Stimulated activated CD4-positive, alpha-beta T cell treated with anti-CD3 and anti-CD28 coated beads, Interleukin-1b, Interleukin-23, amount 100 ng/mL, for 1 hour (primary cell): Measurements from ENCODE around the gene RNF207.
A peak's percentile ranks its signal among the peaks of the same experiment; 100 is the strongest.

ENCODE experiments used
- DNase-seq, 2 donors: peaks; one replicate each; pipeline ENCODE4 v3.0.0-alpha.2; 2020; ENCODE audit warnings: low read depth in 2 of 2

The RNF207 gene

DNA sequence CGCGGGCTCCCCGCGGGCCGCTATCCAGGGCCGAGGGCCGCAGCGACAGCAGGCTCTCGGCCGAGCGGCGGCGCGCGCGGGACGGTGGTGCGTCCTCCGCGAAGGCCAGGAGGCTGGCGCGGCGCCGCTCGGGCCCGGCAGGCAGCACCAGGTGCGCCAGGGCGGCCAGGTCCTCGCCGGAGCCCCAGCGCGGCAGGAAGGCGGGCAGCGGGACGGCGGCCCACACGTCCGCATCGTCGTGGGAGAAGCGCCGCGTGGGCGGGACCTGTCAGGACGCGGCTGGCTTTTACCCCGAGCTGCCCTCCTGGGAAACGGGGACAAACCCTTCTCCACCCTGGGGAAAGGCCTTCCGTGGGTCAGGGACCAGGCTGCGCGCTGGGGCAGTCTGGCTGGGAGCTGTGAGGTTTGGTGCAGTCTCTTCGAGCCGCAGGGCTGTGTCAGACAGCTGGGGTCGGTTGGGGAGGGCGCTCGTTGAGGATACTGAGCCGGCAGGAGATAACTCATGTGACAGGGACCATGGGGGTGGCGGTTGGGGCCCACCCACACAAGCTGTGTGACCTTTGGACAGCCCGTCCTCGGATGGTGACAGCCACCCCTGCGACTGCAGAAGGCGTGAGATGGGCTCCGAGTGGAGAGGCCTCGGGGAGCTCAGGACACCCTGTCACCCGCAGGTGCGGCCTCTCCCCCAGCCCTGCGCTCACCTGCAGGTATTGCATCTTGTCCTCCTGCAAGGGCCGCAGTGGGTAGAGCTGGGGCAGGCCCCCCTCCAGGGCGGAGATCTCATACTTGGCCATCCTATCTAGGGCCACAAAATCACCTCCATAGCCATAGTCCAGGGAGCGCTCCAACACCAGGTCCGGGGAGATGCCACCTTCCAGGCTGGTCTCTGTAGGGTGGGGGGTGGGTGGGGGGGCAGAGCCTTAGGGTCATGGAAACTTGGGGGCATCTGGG, 44.1 kb downstream of the RNF207 start:
- DNase-seq: no peak

DNA sequence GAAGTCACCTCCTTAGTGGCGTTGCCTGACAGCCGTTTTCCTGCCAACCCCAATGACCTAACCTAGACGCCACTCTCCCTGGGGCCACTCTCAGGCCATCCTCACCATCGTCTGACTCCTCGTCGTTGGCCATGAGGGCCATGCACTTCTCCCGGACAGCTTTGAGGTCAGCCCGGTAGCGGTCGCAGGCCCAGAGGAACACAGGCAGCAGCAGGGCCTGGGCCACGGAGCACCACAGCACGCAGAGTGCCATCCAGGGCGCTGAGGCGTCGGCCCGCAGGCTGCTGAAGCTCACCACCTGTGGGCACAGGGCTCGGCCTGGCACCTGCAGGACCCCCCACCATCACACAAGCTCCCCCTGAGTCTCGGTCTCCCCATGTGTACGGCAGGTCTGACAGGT, 45.3 kb downstream of the RNF207 start:
- no peak for DNase-seq

- no peak for DNase-seq
These were observed 45.9 kb downstream of the RNF207 start for GRCh38 chr1:6251681-6252373.

DNA sequence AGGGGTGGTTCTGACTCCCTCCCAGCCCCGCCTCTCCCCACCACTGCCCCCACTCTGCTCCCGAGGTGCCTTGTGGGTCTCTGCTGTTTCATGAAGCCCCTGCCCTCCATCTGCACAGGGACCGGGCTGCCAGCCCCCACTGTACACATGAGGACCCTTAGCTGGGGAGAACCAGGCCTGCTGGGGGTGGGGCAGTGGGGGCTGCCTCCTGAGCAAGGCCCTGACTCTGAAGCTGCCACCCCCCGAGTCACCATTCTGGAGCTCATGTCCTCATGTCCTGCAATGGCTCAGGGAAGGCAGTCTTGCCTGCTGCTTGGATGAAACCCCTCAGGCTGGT, 46.4 kb downstream of the RNF207 start:
- DNase-seq: no peak

GRCh38 chr1:6253380-6253779, 47.5 kb downstream of the RNF207 start:
- no peak for DNase-seq

DNA sequence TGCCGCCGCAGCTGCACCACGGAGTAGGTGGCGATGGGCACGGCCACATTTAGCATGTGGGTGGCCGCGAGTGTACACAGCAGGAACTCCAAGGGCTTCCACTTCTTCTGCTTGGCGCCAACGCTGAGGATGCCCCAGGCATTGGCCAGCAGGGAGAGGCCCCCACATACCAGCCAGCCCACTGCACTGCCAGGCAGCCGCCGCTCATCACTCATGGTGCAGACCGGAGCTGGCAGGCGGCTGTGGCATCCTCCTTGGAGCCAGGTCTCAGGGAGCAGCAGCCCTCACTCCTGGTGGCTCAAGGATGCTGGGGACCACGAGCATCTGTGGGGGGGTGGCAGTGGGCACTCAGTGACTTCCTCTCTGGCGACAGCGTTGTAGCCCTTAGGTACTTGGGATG, 48.8 kb downstream of the RNF207 start:
- DNase-seq: no peak

- no peak for DNase-seq
These were observed 50.7 kb downstream of the RNF207 start for GRCh38 chr1:6256645-6257044.

- DNase-seq: no peak
These were observed 51.7 kb downstream of the RNF207 start for GRCh38 chr1:6257541-6258069.

DNA sequence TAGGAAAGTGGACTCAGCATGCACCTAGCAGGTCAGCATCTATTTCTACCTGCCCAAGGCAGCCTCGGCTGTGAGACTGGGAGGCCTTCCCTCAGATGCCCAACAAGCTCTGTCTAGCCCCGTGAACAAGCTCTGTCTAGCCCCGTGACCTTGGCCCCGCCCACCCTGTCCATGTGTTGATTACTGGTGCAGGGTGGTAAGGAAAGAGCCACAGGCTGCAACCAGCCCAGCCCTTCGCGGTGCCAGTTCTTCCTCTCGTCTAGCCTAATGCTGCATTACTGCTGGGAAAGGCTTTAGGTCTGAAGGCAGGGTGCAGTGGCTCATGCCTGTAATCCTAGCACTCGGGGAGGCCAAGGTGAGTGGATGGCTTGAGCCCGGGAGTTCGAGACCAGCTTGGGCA, 52.8 kb downstream of the RNF207 start:
- no peak for DNase-seq

DNA sequence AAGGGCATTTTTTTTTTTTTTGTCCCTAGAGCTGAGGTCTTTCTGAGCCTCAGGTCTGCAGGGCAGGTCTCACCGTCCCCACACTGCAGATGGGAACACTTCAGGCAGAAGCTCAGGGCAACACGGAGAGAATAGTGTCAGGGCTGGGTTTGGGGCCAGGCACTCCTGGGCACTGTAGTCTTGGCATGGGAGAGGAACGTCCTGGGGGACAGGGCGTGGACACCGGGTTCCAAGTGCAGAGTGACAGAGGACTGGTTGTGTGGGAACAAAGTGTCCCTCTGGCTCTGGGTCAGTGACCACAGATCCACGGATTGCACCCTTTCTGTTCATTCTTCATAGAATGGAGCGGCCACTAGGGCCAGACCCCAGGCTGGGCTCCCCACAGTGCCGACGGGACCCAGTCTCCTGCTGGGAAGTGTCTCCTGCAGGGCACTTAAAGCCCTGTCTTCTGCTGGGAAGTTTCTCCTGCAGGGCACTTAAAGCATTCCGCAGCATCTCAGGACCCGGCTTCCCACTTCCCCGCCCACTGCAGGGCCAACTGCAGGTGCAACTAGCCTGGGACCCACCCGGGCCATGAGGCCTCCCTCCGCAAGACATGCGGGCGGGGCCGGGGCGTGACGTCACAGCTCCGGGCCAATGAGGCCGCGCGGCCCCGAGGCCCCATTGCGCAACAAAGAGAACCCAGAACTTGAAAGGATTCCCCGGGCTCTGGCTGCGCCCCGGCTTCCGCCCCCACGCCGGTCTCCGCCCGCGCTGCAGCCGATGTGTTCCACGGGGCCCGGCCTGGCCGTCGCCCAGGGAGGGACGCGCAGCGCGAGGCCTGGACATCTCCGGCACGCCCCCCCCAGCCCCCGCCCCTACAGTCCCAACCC, 53.8 kb downstream of the RNF207 start:
- DNase-seq: peak; percentile 26 to 47

DNA sequence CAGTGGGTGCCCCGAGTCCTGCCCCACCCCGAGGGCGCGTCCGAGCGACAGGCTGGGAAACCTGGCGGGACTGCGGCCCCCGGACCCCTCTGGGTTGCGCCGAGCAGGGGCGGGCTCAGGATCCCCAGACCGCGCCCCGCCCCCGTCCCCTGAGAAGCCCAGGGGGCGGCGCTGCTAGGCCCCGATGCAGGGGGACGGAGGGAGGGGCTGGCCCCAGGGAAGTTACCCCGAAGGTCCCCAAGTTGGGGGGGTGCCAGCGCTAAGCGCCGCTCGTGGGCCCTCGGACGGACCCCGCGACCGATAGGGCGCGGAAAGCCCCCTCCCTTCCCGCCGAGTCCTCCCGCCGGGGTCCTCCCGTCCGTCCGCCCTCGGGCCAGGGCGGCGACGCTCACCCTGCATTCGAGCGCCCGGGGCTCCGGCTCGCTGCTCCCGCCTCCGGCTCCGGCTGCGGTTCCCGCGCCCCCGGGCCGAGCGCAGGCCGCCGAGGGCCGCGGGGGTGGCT, 54.6 kb downstream of the RNF207 start:
- no peak for DNase-seq

DNA sequence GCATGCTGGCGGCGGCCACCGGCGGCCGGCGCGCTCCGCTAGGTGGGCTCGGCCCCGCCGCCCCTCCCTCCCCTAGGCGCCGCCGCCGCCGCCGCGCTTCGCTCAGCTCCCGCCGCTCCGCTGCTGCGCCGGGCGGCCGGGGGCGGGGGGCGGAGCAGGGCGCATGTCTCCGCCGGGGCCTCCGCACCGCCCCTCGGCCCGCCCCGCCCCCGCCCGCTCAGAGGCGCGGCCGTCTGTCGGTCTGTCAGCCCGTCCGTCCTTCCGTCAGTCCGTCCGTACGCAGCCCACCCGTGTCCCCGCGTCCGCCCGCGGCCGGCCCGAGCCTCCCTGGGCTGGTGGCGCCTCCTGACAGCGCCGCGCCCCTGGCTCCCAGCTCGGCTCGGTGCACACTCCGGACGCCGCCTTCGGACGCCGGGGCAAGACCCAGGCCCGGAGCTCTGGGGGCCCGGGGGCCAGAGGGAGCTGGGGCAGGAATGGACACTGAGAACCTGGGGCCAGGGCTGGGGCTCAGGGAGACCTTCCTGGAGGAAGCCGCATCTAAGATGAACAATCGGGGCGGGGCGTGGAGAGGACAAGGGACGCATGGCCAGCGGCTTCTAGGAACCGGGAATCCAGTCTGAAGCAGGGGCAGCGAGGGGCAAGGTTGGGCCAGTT, 55.2 kb downstream of the RNF207 start, which contains the start of gene GPR153:
Gene GPR153 (minus strand): TSS at position 138 of the 654 bp plus-strand sequence. CDS start 6,193 bp downstream, outside the sequence.
- peak in 1 of 2 donors; percentile 43 for DNase-seq

DNA sequence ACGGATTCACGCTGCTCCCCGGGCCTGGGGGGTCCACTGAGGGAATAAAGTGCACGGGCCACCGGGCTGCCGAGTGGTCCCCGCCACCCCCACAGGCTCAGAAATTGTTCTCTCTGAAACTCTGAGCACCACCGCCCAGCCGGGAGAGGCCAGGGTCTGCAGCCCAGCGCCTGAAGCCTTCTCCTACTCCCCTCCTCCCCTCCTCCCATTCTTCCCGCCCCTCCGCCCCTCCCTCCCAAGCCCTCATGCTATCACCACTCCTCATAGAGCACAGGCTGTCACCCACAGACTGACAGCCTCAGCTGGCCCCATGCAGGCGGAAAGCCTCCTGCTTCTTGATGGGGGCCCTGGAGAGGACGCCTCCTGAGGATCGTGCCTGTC, 55.7 kb downstream of the RNF207 start:
- no peak for DNase-seq

DNA sequence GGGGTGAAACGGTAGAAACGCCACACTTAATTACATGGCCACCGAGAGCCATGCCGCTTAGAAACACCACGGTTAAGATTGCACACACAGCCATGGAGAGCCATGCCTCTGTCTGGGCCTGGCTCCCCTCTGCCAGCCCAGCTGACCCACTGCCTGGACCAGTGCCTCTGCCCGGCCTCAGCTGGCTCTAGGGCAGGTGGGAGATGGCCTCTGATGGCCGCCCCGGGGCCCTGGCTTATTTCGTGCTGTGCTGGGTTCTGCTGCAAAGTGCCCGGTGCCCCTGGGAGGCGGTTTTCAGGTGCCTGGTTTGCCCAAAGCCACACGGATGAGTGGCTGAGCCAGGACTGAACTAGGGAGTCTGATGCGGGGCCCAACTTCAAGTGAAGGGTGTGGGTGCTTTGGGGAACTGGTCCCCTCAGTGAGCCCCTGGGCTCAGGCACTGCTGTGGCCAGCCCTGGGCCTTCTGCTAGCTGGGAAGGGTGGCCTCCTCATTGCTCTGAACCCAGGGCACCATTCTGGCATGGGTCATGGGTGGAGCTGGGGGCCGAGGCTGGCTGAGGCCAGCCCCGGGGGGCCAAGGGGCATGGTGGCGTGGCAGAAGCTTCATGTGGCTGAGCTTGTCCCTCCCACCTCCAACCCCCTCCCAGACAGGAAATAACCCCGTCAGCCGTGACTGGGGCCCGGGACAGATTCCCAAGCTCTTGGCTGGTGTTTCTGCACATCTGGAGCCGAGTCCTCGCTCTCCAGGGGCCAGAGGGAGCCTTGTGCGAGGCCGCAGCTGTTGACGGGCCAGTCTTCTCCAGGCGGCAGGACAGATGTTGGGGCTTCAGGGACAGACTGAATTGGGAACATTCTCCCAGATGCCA, 56.9 kb downstream of the RNF207 start:
- no peak for DNase-seq

DNA sequence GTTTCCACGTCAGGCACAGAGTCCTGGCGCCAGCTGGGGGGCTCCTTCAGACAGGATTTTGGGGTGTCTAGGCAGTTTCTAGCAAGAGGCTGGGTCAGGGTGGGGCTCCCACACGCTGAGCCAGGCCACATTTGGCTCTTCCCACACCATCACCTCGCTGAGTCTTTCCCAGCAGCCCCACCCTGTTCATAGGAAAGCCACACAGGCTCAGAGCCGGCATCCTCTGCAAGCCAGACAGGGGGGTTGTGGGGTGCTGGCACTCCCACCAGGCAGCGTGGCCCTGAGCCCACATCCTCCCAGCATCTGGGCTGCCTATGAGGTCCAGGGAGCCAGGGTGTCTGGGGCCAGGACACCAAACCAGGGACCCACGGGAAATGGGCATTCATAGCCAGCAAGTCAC, 57.8 kb downstream of the RNF207 start:
- no peak for DNase-seq

DNA sequence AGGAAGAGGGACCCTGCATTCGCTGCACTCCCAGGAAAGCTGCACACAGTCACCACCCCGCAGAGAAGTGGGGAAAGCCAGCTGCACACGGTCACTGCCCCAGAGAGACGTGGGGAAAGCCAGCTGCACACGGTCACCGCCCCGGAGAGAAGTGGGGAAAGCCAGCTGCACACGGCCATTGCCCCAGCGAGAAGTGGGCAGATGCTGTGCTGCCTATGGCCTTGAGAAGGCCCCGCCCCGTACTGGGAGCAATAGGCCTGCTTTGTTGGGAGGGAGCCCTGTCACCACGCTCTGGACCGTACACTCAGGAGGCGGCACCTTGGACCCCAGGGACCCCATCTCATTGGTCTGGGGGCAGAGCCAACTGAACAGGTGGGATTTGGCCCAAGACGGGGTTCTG, 59.2 kb downstream of the RNF207 start:
- no peak for DNase-seq

GRCh38 chr1:6266641-6267040, 60.7 kb downstream of the RNF207 start:
- no peak for DNase-seq

- no peak for DNase-seq
These were observed 61.9 kb downstream of the RNF207 start for GRCh38 chr1:6267686-6268322.

DNA sequence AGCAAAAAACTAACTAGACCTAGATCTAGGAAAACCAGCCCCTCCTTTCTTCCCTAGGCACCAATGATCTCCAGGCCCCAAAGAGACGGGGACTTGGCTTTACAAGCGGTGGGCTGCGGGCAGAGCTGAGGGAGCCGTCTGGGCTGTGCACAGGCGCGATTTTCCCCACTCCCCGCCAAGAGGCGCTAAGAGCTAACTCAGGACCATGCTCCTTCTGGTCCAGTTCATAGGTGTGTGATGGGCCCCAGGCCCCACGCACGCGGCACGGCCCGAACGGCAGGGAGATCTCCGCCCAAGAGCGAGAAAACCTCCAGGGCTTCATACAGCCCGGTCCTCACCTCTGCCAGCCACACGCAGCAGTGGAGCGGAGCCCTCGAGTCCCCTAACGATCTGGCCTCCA, 62.5 kb downstream of the RNF207 start:
- no peak for DNase-seq

DNA sequence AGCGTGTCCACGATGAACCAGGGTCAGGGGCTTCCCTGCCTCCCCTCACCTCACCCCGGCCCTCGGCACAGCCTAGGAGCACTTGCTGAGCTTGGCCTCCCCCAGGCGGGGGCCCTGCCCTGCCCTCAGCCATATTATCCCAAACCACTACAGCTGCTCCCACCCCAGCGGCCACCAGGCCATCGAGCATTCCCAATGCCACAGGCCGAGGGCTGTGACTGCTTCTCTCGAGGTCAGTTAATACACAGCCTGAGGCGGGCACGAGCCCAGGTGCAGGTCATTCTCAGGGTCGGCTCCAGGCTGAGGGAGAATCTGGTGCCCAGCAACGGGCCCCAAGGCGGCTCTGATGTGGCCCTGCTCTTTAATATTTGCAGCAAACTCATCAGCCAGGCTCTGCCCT, 63.4 kb downstream of the RNF207 start:
- DNase-seq: no peak
